GM18861 (cell line): Measurements from ENCODE around the gene DLX4.

Source experiments
- ATAC-seq: cut with Tn5 transposase; IDR thresholded peaks from one replicate; pipeline ENCODE4 v1.9.1; 2021; ENCODE audit not compliant: unreplicated experiment

Gene DLX4, protein sequence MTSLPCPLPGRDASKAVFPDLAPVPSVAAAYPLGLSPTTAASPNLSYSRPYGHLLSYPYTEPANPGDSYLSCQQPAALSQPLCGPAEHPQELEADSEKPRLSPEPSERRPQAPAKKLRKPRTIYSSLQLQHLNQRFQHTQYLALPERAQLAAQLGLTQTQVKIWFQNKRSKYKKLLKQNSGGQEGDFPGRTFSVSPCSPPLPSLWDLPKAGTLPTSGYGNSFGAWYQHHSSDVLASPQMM

DNA sequence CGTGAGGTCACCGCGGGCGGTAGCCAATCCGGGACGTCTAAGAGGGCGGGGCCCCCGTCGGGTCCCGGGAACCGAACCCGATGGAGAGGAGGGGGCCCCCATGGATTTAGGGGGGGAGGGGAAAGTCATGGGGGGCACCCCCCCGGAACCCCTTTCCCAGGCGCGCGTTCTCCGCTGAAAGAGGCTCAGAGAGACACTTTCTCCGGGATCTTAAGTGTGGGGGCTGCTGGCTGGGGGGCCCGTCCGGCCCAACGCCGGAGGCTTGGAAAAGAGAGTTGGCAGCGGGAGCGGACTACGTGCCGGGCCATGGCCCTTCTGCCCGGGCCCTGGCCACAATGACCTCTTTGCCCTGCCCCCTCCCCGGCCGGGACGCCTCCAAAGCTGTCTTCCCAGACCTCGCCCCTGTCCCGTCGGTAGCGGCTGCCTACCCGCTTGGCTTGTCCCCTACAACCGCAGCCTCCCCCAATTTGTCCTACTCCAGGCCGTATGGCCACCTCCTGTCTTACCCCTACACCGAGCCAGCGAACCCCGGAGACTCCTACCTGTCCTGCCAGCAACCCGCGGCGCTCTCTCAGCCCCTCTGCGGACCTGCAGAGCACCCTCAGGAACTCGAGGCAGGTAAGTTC lies at the start of gene DLX4:
Gene DLX4 (plus strand): TSS at position 57 of the 626 bp plus-strand sequence. CDS start 279 bp downstream, at position 336.
- ATAC-seq, result no peak

DNA sequence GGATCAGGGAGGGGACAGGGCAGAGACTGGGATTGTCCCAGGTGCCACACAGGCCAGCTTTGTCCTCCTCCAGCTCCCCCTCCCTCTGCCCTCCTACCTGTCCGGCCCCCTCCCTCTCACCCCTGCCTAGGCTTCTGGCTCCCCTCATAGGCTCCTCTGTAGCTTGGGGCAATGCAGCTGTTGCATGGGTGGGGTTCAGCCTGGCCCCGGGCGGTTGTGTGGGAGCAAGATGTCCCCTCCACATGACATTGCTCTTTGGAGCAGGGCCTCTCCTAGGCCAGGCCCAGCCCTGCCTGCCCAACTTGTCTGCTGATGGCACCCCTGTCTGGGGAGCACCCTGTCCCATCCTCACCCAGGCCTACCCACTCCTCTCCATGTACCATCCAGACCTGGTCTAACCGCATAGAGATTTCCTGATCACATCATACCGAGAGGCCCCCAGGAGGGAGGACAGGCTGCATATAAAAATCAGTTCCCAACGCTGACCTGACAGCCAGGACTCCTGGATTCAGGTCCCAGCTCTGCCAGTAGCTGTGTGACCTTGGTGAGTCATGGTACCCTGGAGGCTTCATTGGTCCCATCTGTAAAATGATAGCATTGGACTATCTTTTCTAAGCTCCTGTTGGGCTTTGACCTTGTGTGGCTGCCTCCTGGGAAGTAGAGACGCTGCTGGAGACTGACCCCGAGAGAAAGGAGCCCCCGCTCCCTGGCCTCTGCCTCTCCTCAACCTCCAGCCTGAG lies 48.8 kb upstream of the DLX4 start:
- ATAC-seq, result no peak

- no peak for ATAC-seq
Observed at GRCh38 chr17:49922095-49922494, 46.9 kb upstream of the DLX4 start.

- ATAC-seq, result no peak
Observed at GRCh38 chr17:49924116-49924515, 44.9 kb upstream of the DLX4 start.

DNA sequence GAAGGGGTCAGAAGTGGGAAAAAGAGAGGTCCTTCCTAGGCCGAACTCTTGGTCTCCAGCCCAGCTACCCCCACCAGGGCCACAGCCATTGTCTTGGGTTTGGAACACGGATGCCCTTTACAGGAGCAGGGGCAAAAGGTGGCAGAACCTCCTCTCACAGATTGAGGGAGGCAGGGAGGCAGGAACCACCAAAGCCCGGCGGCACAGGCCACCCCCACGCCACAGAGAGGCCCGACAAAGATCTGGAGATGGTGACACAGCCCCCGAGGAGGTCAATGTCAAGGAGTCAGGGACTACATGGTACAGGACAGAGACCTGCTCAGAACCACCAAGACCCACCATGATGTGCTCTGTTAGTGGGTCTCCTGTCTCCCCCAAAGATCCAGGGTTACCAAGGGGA lies 44.4 kb upstream of the DLX4 start:
- no peak for ATAC-seq

DNA sequence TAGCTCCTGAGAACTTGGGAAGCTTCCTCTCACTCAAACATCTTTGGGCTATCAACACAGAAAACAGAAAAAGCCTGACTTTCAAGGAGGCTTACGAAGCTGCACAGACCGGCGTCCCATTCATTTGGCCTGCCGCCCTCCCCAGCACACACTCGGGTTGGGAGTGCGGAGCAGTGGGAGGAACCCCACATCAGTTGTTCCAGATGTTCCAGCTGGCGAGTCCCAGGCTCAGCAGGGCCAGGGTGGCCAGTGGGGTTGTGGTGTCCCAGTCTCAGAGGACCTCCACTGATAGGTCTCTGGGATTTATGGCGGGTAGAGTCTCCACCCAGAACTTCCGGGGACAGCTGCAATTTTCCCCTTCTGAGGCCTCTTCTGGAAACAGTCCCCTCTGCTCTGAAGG lies 43.1 kb upstream of the DLX4 start:
- no peak for ATAC-seq

DNA sequence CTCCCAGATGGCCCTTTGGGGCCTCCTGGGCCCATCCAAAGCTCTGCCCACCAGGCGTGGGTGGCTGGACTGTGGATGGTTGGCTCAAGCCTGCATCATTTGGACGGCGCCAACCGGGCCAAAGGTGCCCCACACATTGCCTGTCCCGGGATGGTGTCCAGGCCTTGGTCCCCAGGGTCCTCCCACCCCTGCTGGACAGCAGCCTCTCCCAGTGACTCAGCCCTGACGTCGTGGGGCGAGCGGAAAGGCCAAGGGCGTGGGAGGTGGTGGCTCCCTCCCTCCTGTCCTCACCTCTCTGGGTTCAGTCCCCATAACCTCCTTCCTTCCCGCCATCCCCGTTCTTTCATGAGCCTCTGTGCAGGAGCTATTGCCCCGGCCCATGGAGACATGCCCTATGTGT lies 42.1 kb upstream of the DLX4 start:
- no peak for ATAC-seq

- ATAC-seq, result no peak
Observed at GRCh38 chr17:49928126-49928800, 40.7 kb upstream of the DLX4 start.

- no peak for ATAC-seq
Observed at GRCh38 chr17:49928837-49929475, 40.0 kb upstream of the DLX4 start.

- ATAC-seq, result no peak
Observed at GRCh38 chr17:49930880-49931279, 38.1 kb upstream of the DLX4 start.

GRCh38 chr17:49931416-49932137 lies 37.4 kb upstream of the DLX4 start:
- no peak for ATAC-seq

- ATAC-seq, result no peak
Observed at GRCh38 chr17:49932138-49932723, 36.8 kb upstream of the DLX4 start.

DNA sequence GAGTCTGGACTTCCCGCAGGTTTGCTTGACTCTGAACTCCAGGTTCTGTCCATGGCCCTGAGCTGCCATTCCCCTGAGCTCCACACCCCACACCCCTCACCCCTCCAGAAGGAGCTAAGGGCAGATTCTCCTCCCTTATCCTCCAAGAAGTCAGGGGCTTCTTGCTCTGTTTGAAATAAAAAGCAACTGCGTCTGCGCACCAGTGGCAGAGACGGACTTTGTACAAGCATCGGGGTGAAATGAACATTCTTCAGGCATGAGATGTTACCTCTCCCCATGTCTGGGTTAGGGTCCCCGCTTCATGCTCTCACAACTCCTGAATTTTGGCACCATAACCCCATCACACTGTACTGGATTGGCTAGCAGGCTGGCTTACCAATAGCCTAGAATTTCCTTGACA lies 36.1 kb upstream of the DLX4 start:
- ATAC-seq, result no peak

DNA sequence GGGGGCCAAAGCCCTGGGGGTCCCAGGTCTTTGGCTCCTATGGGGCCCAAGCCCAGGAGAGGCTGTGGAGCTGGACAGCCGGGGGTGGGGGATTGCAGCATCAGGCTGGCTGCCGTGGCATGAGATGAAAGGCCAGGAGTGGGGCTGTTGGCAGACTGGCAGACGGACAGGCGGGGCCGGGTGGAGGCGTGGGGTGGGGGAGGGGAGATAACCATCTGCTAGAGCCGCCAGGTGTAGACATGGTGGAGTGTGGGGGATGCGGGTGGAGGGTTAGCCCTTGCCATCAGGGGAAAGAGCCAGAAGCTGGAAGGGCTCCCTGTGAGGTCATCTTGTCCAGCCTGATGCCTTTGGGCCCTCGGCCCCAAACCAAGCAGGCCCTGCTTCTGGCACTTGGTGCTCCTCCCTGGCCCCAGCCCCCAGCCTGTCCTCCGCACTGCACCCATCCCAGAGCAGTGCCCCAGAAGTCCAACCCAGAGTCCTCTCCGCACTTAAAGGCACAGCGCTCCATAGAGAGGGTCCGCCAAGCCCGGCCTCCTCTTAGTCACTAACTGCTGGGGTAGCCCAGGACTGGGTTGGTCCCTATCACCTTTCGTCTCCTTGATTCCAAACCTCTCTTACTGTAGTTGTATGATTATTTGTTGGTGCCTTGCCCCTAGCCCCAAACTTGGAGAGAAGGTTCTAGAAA lies 33.3 kb upstream of the DLX4 start:
- ATAC-seq, result no peak

GRCh38 chr17:49936386-49936785 lies 32.6 kb upstream of the DLX4 start:
- ATAC-seq, result no peak

- ATAC-seq, result no peak
Observed at GRCh38 chr17:49939318-49939717, 29.7 kb upstream of the DLX4 start.

- ATAC-seq, result no peak
Observed at GRCh38 chr17:49941427-49941826, 27.6 kb upstream of the DLX4 start.

- ATAC-seq, result no peak
Observed at GRCh38 chr17:49942947-49943346, 26.0 kb upstream of the DLX4 start.

DNA sequence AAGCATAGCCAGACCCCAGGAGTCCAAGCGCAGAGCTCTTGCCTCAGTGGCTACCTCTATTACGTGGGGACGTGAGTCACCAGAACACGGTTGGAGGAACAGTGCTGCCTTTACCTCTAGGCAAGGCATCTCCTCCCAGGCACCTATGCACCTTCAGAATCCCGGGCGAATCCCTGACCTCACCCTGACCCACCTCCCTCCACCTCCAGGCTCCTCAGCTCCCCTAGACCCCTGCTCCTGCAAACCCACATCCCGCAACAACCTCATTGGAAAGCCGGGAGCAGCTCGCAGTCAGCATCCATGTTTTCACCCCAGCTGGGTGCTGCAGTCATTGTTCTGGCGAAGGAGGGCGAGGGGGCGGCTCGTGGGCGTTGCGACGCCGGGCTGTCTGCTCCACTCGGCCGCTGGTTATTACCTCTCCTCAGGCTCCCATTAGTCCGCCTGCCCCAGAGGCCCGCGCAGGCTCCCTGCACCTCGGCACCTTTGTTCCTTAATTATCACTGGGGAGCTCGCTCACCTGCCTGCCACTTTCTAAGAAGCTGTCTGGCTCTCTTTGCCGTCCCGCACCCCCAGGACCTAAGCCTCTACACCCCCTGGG lies 24.6 kb upstream of the DLX4 start:
- no peak for ATAC-seq
